Measurements from ENCODE around the gene CAPZB.

Gene CAPZB

GRCh38 chr1:19331262-19331878 lies 154.0 kb downstream of the CAPZB start:
- no peaks in the 10 kb centered on the region for H3K36me3 ChIP-seq (replicated peaks; ENCODE audit: insufficient read depth, low read length)
- H3K9ac ChIP-seq (ENCODE audit: low read length), result no peak overlapping the region
- no peak overlapping the region for H3K4me2 ChIP-seq (ENCODE audit: low read depth, low read length)
- H3K79me2 ChIP-seq (ENCODE audit: low read length), result no peaks in the 10 kb centered on the region
- no peaks in the 10 kb centered on the region for H3K9me2 ChIP-seq (replicated peaks; ENCODE audit: insufficient read depth, low read length)
- H2AFZ ChIP-seq (ENCODE audit: low read length), result no peak overlapping the region
- no peak overlapping the region for H3K4me3 ChIP-seq (ENCODE audit: low read length)
- H4K20me1 ChIP-seq (ENCODE audit: insufficient read depth, low read length), result no peaks in the 10 kb centered on the region
- H3K27me3 ChIP-seq (replicated peaks; ENCODE audit: insufficient read depth, low read length), result no peaks in the 10 kb centered on the region
- no peak overlapping the region for H3K27ac ChIP-seq (ENCODE audit: low read length)
- no peaks in the 10 kb centered on the region for H3F3A ChIP-seq (ENCODE audit: insufficient read depth, low read length)
- TF ChIP-seq EZH2phosphoT487 (IDR thresholded peaks at IDR 0.05; ENCODE audit: low read length) (no peak), EZH2 (optimal IDR thresholded peaks at IDR 0.05; ENCODE audit: low read depth, low read length) (no peak)
- TF ChIP-seq, protein P1, sequence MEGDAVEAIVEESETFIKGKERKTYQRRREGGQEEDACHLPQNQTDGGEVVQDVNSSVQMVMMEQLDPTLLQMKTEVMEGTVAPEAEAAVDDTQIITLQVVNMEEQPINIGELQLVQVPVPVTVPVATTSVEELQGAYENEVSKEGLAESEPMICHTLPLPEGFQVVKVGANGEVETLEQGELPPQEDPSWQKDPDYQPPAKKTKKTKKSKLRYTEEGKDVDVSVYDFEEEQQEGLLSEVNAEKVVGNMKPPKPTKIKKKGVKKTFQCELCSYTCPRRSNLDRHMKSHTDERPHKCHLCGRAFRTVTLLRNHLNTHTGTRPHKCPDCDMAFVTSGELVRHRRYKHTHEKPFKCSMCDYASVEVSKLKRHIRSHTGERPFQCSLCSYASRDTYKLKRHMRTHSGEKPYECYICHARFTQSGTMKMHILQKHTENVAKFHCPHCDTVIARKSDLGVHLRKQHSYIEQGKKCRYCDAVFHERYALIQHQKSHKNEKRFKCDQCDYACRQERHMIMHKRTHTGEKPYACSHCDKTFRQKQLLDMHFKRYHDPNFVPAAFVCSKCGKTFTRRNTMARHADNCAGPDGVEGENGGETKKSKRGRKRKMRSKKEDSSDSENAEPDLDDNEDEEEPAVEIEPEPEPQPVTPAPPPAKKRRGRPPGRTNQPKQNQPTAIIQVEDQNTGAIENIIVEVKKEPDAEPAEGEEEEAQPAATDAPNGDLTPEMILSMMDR (IDR thresholded peaks at IDR 0.05; ENCODE audit: low read length), result no peak
- H3K4me1 ChIP-seq (ENCODE audit: low read length), result no peaks in the 10 kb centered on the region
- no peak for DNase-seq
- H3K9me3 ChIP-seq (replicated peaks; ENCODE audit: insufficient read depth, low read length), result no peaks in the 10 kb centered on the region

- Histone ChIP-seq H3K36me3 (replicated peaks; ENCODE audit: insufficient read depth, low read length) (no peaks in the 10 kb centered on the region), H3K27ac (ENCODE audit: low read length) (no peak overlapping the region), H3K9me2 (replicated peaks; ENCODE audit: insufficient read depth, low read length) (no peaks in the 10 kb centered on the region), H2AFZ (ENCODE audit: low read length) (no peak overlapping the region), H3K9me3 (replicated peaks; ENCODE audit: insufficient read depth, low read length) (no peaks in the 10 kb centered on the region), H3K27me3 (replicated peaks; ENCODE audit: insufficient read depth, low read length) (no peaks in the 10 kb centered on the region), H3K4me1 (ENCODE audit: low read length) (no peaks in the 10 kb centered on the region), H3F3A (ENCODE audit: insufficient read depth, low read length) (no peaks in the 10 kb centered on the region), H3K79me2 (ENCODE audit: low read length) (no peaks in the 10 kb centered on the region), H3K4me3 (ENCODE audit: low read length) (no peak overlapping the region), H4K20me1 (ENCODE audit: insufficient read depth, low read length) (no peaks in the 10 kb centered on the region), H3K9ac (ENCODE audit: low read length) (no peak overlapping the region), H3K4me2 (ENCODE audit: low read depth, low read length) (no peak overlapping the region)
- TF ChIP-seq EZH2 (optimal IDR thresholded peaks at IDR 0.05; ENCODE audit: low read depth, low read length), result no peak
- TF ChIP-seq, protein P1 (IDR thresholded peaks at IDR 0.05; ENCODE audit: low read length), result no peak
- no peak for TF ChIP-seq EZH2phosphoT487 (IDR thresholded peaks at IDR 0.05; ENCODE audit: low read length)
- DNase-seq, result no peak
These were observed 154.7 kb downstream of the CAPZB start for GRCh38 chr1:19330449-19331135.

DNA sequence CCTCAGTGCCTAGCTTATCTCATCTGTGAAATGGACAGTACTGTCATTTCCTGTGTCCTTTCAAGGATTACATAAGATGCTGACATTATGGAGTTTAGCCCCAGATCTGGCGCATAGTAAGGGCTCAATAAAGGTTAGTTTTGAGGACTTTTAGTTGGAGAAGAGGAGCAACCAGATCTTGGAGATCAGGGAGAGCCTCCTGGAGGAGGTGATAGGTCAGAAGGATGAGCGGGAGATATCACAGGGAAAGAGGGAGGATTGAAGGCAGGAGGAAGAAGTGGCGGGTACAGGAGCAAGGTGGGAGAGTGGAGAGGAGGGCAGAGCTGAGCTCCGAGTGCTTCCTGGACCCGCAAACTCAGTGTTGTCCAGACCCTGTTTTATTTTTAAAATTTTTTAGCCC lies 155.7 kb downstream of the CAPZB start:
- Histone ChIP-seq H3K27ac (ENCODE audit: low read length) (no peak overlapping the region), H3K36me3 (replicated peaks; ENCODE audit: insufficient read depth, low read length) (no peaks in the 10 kb centered on the region)

More for the DNA sequence above, 155.7 kb downstream of the CAPZB start:
- Histone ChIP-seq H3K9ac (ENCODE audit: low read length) (no peak overlapping the region), H3K27me3 (replicated peaks; ENCODE audit: insufficient read depth, low read length) (no peaks in the 10 kb centered on the region), H3F3A (ENCODE audit: insufficient read depth, low read length) (no peaks in the 10 kb centered on the region), H4K20me1 (ENCODE audit: insufficient read depth, low read length) (no peaks in the 10 kb centered on the region), H3K79me2 (ENCODE audit: low read length) (no peaks in the 10 kb centered on the region), H3K4me1 (ENCODE audit: low read length) (no peaks in the 10 kb centered on the region), H3K4me3 (ENCODE audit: low read length) (no peak overlapping the region), H3K9me2 (replicated peaks; ENCODE audit: insufficient read depth, low read length) (no peaks in the 10 kb centered on the region), H3K4me2 (ENCODE audit: low read depth, low read length) (no peak overlapping the region), H2AFZ (ENCODE audit: low read length) (no peak overlapping the region), H3K9me3 (replicated peaks; ENCODE audit: insufficient read depth, low read length) (no peaks in the 10 kb centered on the region)
- no peak for TF ChIP-seq EZH2 (optimal IDR thresholded peaks at IDR 0.05; ENCODE audit: low read depth, low read length)
- TF ChIP-seq EZH2phosphoT487 (IDR thresholded peaks at IDR 0.05; ENCODE audit: low read length), result no peak
- TF ChIP-seq, protein P1 (IDR thresholded peaks at IDR 0.05; ENCODE audit: low read length), result no peak
- DNase-seq, result no peak
